ENCODE results near the gene ALOX15B.

GRCh38 chr17:8006836-8007680 is 31.8 kb upstream of the ALOX15B start:
- TF ChIP-seq EZH2phosphoT487 (IDR thresholded peaks at IDR 0.05; ENCODE audit: insufficient read depth, low read depth): no peak
- no peak for TF ChIP-seq EZH2 (IDR thresholded peaks at IDR 0.05; ENCODE audit: insufficient read depth, poor library complexity, severe bottlenecking)
